Activated CD8-positive, alpha-beta memory T cell treated with anti-CD3 and anti-CD28 coated beads for 48 hours (primary cell): Measurements from ENCODE around the gene ERC1.
"Not testable (repeated sequence)": the region's sequence is repeated elsewhere in the genome, so short reads cannot be mapped to it uniquely, and the experiment has no call there.

Experiments used
- DNase-seq, 3 experiments: peaks; one replicate each; pipeline ENCODE4 v3.0.0-alpha.2; 2020; ENCODE audit warnings: low read depth in 2 of 3, low spot score in 2 of 3

Gene ERC1

GRCh38 chr12:1314523-1314922 lies 323.5 kb downstream of the ERC1 start:
- DNase-seq: no peak

- not testable (repeated sequence) for DNase-seq
Observed at GRCh38 chr12:1316991-1317390, 326.0 kb downstream of the ERC1 start.

- no peak for DNase-seq
Observed at GRCh38 chr12:1318327-1319031, 327.5 kb downstream of the ERC1 start.

GRCh38 chr12:1319212-1319611 lies 328.2 kb downstream of the ERC1 start:
- DNase-seq: no peak

- DNase-seq: no peak
Observed at GRCh38 chr12:1320021-1320420, 329.0 kb downstream of the ERC1 start.

GRCh38 chr12:1322821-1323220 lies 331.8 kb downstream of the ERC1 start:
- no peak for DNase-seq

- DNase-seq: no peak
Observed at GRCh38 chr12:1324099-1324498, 333.1 kb downstream of the ERC1 start.

- DNase-seq: no peak
Observed at GRCh38 chr12:1324910-1325309, 333.9 kb downstream of the ERC1 start.

- no peak for DNase-seq
Observed at GRCh38 chr12:1325666-1326065, 334.6 kb downstream of the ERC1 start.

- no peak for DNase-seq
Observed at GRCh38 chr12:1326258-1326657, 335.2 kb downstream of the ERC1 start.

GRCh38 chr12:1328391-1328790 lies 337.4 kb downstream of the ERC1 start:
- no peak for DNase-seq

GRCh38 chr12:1329784-1330476 lies 338.9 kb downstream of the ERC1 start:
- no peak for DNase-seq

GRCh38 chr12:1330477-1330827 lies 339.4 kb downstream of the ERC1 start:
- no peak for DNase-seq

GRCh38 chr12:1332327-1332726 lies 341.3 kb downstream of the ERC1 start:
- DNase-seq: no peak

GRCh38 chr12:1338483-1339177 lies 347.6 kb downstream of the ERC1 start:
- no peak for DNase-seq

- DNase-seq: not testable (repeated sequence)
Observed at GRCh38 chr12:1339178-1339541, 348.1 kb downstream of the ERC1 start.

GRCh38 chr12:1339618-1340319 lies 348.7 kb downstream of the ERC1 start:
- DNase-seq: no peak

- DNase-seq: not testable (repeated sequence)
Observed at GRCh38 chr12:1341270-1341669, 350.2 kb downstream of the ERC1 start.

GRCh38 chr12:1343422-1343821 lies 352.4 kb downstream of the ERC1 start:
- no peak for DNase-seq

- DNase-seq: no peak
Observed at GRCh38 chr12:1344245-1344644, 353.2 kb downstream of the ERC1 start.

GRCh38 chr12:1346126-1346525 lies 355.1 kb downstream of the ERC1 start:
- no peak for DNase-seq

- no peak for DNase-seq
Observed at GRCh38 chr12:1347294-1347693, 356.3 kb downstream of the ERC1 start.
